ENCODE results near the gene AGBL5. TPM values are rescaled to one million over a fixed set of nuclear protein-coding genes. Genes with fewer than 3 reads are reported as not detected.

The AGBL5 gene
- total RNA-seq, 1 experiment from 2014 or later, result 40.0 TPM

- intact Hi-C loops (cut with micrococcal nuclease), result no loop called here
- no peak for DNase-seq (ENCODE audit: low read depth, low spot score)
- Histone ChIP-seq H4K20me1 (ENCODE audit: insufficient read depth) (no peaks in the 10 kb centered on the region), H3K27me3 (ENCODE audit: insufficient read depth, low read length) (no peaks in the 10 kb centered on the region), H3K4me2 (ENCODE audit: low read length) (no peak overlapping the region), H3K4me1 (ENCODE audit: control insufficient read depth in 1 of 2, insufficient read depth in 2 of 2, low read length in 2 of 2) (peaks cover 21 to 36% of the 10 kb centered on the region in 2 experiments), H3K9ac (ENCODE audit: low read length) (no peak overlapping the region), H3K4me3 (replicated peaks in 1 of 2; ENCODE audit: low read depth in 1 of 2, low read length in 2 of 2) (no peak overlapping the region), H3K36me3 (ENCODE audit: control insufficient read depth in 1 of 2, insufficient read depth in 2 of 2, low read length in 2 of 2) (peaks cover 4 to 8% of the 10 kb centered on the region in 2 experiments; a peak in 2 of 4 replicates), H3K9me3 (ENCODE audit: control insufficient read depth in 1 of 2, insufficient read depth in 1 of 2, low read depth in 1 of 2, low read length in 2 of 2) (no peaks in the 10 kb centered on the region), H2AFZ (ENCODE audit: low read depth, low read length, poor library complexity, severe bottlenecking) (no peak overlapping the region), H3K79me2 (ENCODE audit: insufficient read depth, low read length) (peaks cover 27% of the 10 kb centered on the region), H3K27ac (ENCODE audit: low read depth, low read length) (no peak overlapping the region), H3K9me2 (ENCODE audit: insufficient read depth) (no peaks in the 10 kb centered on the region)
- no peak for ATAC-seq
- no TSS peak for BruUV-seq (replicated peaks)
- ChIA-PET POLR2A (no interaction called here), RAD21 (ENCODE audit: low non-redundant PET in 1 of 2, low total read pairs in 2 of 2, uncharacterized antibody in 2 of 2, unreplicated experiment in 2 of 2) (no interaction called here), CTCF (interaction anchor here (1.0 kb wide), 1 partner anchor 180 kb away, joined by 3 read pairs; no protein-coding TSS in a partner anchor)
- no peak for TF ChIP-seq POLR2A (IDR thresholded peaks at IDR 0.05; ENCODE audit: borderline replicate concordance, extremely low read depth, insufficient read depth, insufficient read length)
- no peak for TF ChIP-seq SP1 (IDR thresholded peaks at IDR 0.05; ENCODE audit: low read depth)
- TF ChIP-seq ELF1 (IDR thresholded peaks at IDR 0.05; ENCODE audit: borderline replicate concordance, low read depth), result no peak
- no peak for TF ChIP-seq EZH2phosphoT487 (IDR thresholded peaks at IDR 0.05; ENCODE audit: borderline replicate concordance)
- no peak for TF ChIP-seq SRF (IDR thresholded peaks at IDR 0.05; ENCODE audit: low read depth)
- no peak for TF ChIP-seq POLR2AphosphoS5 (IDR thresholded peaks at IDR 0.05; ENCODE audit: low read depth, low read length)
- TF ChIP-seq FOSL1 (IDR thresholded peaks at IDR 0.05; ENCODE audit: low read depth), result no peak
- TF ChIP-seq EGR1 (IDR thresholded peaks at IDR 0.05; ENCODE audit: low read depth), result no peak
- no peak for TF ChIP-seq ATF3 (IDR thresholded peaks at IDR 0.05)
- no peak for TF ChIP-seq YY1 (IDR thresholded peaks at IDR 0.05; ENCODE audit: extremely low read depth, insufficient replicate concordance, low read depth, low read length)
- no peak for TF ChIP-seq EZH2 (IDR thresholded peaks at IDR 0.05)
- no peak for TF ChIP-seq CTCF (IDR thresholded peaks at IDR 0.05 in 2 of 3, conservative IDR thresholded peaks at IDR 0.05 in 1 of 3; ENCODE audit: borderline replicate concordance in 1 of 3, insufficient read depth in 1 of 3, low read depth in 2 of 3, low read length in 2 of 3)
- TF ChIP-seq SIN3A (IDR thresholded peaks at IDR 0.05; ENCODE audit: low read depth), result no peak
- no peak for TF ChIP-seq RAD21 (IDR thresholded peaks at IDR 0.05; ENCODE audit: low read depth)
- no peak for TF ChIP-seq ZNF274 (IDR thresholded peaks at IDR 0.05; ENCODE audit: low read depth, low read length)
Observed at GRCh38 chr2:27025281-27025800, 26.1 kb upstream of the AGBL5 start.

Measured in HCT116 (cell line).